Sigmoid colon (tissue), 4 donors: Measurements from ENCODE around the gene ARHGEF11.

Experiments
- EP300 ChIP-seq, 4 donors: sonication (generic); formaldehyde crosslinking; IDR thresholded peaks; one replicate each; pipeline ENCODE4 v1.6.1; 2017; ENCODE audit warnings: antibody characterized with exemption in 4 of 4
- TF ChIP-seq, protein P1 (sequence below), 4 experiments: fragments of 450-650 bp in 3 of 4; fragments of 200-600 bp in 1 of 4; IDR thresholded peaks; one replicate each; pipeline ENCODE4 v1.5.1; 2016 to 2019; ENCODE audit warnings: antibody characterized with exemption in 4 of 4, mild to moderate bottlenecking in 3 of 4, moderate library complexity in 2 of 4

DNA sequence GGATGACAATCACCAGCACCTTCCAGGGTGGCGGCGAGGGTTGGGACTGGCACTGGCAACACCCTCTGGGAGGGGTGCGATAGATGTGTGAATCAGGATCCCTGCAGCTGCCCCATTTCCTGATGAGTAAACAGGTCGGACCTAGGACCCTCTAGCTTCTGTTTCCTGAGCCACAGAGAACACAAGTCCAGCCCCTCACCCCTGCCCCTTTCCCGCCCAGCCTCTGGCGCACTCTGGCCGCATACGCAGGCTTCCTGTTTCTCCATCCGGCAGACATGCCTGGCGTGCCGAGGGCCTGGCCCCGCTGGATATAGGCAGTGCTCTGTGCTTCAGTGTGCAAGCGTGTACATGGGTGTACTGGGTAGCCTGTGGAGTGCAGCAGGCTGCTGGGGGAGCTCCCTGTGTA, 147.4 kb downstream of the ARHGEF11 start:
- TF ChIP-seq, protein P1, sequence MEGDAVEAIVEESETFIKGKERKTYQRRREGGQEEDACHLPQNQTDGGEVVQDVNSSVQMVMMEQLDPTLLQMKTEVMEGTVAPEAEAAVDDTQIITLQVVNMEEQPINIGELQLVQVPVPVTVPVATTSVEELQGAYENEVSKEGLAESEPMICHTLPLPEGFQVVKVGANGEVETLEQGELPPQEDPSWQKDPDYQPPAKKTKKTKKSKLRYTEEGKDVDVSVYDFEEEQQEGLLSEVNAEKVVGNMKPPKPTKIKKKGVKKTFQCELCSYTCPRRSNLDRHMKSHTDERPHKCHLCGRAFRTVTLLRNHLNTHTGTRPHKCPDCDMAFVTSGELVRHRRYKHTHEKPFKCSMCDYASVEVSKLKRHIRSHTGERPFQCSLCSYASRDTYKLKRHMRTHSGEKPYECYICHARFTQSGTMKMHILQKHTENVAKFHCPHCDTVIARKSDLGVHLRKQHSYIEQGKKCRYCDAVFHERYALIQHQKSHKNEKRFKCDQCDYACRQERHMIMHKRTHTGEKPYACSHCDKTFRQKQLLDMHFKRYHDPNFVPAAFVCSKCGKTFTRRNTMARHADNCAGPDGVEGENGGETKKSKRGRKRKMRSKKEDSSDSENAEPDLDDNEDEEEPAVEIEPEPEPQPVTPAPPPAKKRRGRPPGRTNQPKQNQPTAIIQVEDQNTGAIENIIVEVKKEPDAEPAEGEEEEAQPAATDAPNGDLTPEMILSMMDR (IDR thresholded peaks at IDR 0.05) = no peak
- no peak for TF ChIP-seq EP300 (IDR thresholded peaks at IDR 0.05)
